ENCODE measurements around the gene KSR1. TPM values are rescaled to one million over a fixed set of nuclear protein-coding genes. Genes with fewer than 3 reads are reported as not detected.

The KSR1 gene
- polyA plus RNA-seq, 1 of the 3 experiments (the other 2 are of a cell fraction) = 7.5 TPM

GRCh38 chr17:27660436-27660835, 204.2 kb downstream of the KSR1 start:
- WGBS (ENCODE audit: low lambda C conversion rate) = no CpG with 5 or more reads among the region's 3 CpGs
- Histone ChIP-seq H3K4me3 (ENCODE audit: low read depth in 2 of 2, low read length in 1 of 2) (no peak overlapping the region), H3K9me2 (no peaks in the 10 kb centered on the region), H3K4me1 (ENCODE audit: control insufficient read depth in 1 of 2, insufficient read depth in 2 of 2, low read depth in 1 of 2, low read length in 1 of 2) (no peaks in the 10 kb centered on the region), H3K27me3 (ENCODE audit: insufficient read depth) (no peaks in the 10 kb centered on the region), H3K4me2 (no peak overlapping the region), H3K79me2 (ENCODE audit: insufficient read depth) (no peaks in the 10 kb centered on the region), H3K9me3 (no peaks in the 10 kb centered on the region), H3K36me3 (replicated peaks in 1 of 2; ENCODE audit: control insufficient read depth in 1 of 2, insufficient read depth in 2 of 2, low read length in 1 of 2) (no peaks in the 10 kb centered on the region), H3K9ac (no peak overlapping the region), H3K27ac (ENCODE audit: low read depth in 2 of 2, low read length in 1 of 2) (no peak overlapping the region), H3F3A (replicated peaks; ENCODE audit: insufficient read depth) (no peaks in the 10 kb centered on the region), H2AFZ (ENCODE audit: low read depth) (no peak overlapping the region), H4K20me1 (ENCODE audit: insufficient read depth) (no peaks in the 10 kb centered on the region)
- TF ChIP-seq PBX3 (IDR thresholded peaks at IDR 0.05) (no peak), NFIC (IDR thresholded peaks at IDR 0.05; ENCODE audit: borderline replicate concordance) (no peak), CHD2 (IDR thresholded peaks at IDR 0.05; ENCODE audit: low read length, partially characterized antibody) (no peak)
- ChIA-PET POLR2A (no interaction called here), CTCF (interaction anchor here (2.6 to 17.8 kb wide), 2 partner anchors 9 to 97 kb away, joined by 13 to 286 read pairs; no protein-coding TSS in a partner anchor)
- no peak for DNase-seq

- CTCF ChIA-PET = interaction anchor here (0.7 to 17.8 kb wide), 5 partner anchors 9 to 216 kb away, joined by 3 to 286 read pairs (median 7); no protein-coding TSS in a partner anchor
- POLR2A ChIA-PET = no interaction called here
- H4K20me1 ChIP-seq (ENCODE audit: insufficient read depth) = no peaks in the 10 kb centered on the region
- no peak overlapping the region for H3K9ac ChIP-seq
- H3K27ac ChIP-seq (ENCODE audit: low read depth in 2 of 2, low read length in 1 of 2) = no peak overlapping the region
- no peak for DNase-seq
- no peaks in the 10 kb centered on the region for H3K9me2 ChIP-seq
- H3K4me2 ChIP-seq = no peak overlapping the region
- no peak overlapping the region for H2AFZ ChIP-seq (ENCODE audit: low read depth)
- H3F3A ChIP-seq (replicated peaks; ENCODE audit: insufficient read depth) = no peaks in the 10 kb centered on the region
- H3K79me2 ChIP-seq (ENCODE audit: insufficient read depth) = no peaks in the 10 kb centered on the region
- no peak for TF ChIP-seq NFIC (IDR thresholded peaks at IDR 0.05; ENCODE audit: borderline replicate concordance)
- TF ChIP-seq PBX3 (IDR thresholded peaks at IDR 0.05) = no peak
- no peak for TF ChIP-seq FOXJ3 (CRISPR knock-in tag; IDR thresholded peaks at IDR 0.05)
- no peak for TF ChIP-seq MAX (IDR thresholded peaks at IDR 0.05; ENCODE audit: low read depth)
- TF ChIP-seq CHD2 (IDR thresholded peaks at IDR 0.05; ENCODE audit: low read length, partially characterized antibody) = no peak
- no peaks in the 10 kb centered on the region for H3K4me1 ChIP-seq (ENCODE audit: control insufficient read depth in 1 of 2, insufficient read depth in 2 of 2, low read depth in 1 of 2, low read length in 1 of 2)
- no peaks in the 10 kb centered on the region for H3K27me3 ChIP-seq (ENCODE audit: insufficient read depth)
- no peaks in the 10 kb centered on the region for H3K36me3 ChIP-seq (replicated peaks in 1 of 2; ENCODE audit: control insufficient read depth in 1 of 2, insufficient read depth in 2 of 2, low read length in 1 of 2)
- 8% methylated on average over 2 of the region's 8 CpGs for WGBS (ENCODE audit: low lambda C conversion rate)
- H3K9me3 ChIP-seq = no peaks in the 10 kb centered on the region
- H3K4me3 ChIP-seq (ENCODE audit: low read depth in 2 of 2, low read length in 1 of 2) = no peak overlapping the region
These were observed 207.8 kb downstream of the KSR1 start for GRCh38 chr17:27663936-27664605.

- no peaks in the 10 kb centered on the region for H3K79me2 ChIP-seq (ENCODE audit: insufficient read depth)
- no peaks in the 10 kb centered on the region for H3K36me3 ChIP-seq (replicated peaks in 1 of 2; ENCODE audit: control insufficient read depth in 1 of 2, insufficient read depth in 2 of 2, low read length in 1 of 2)
- H3K9me2 ChIP-seq = no peaks in the 10 kb centered on the region
- no peak overlapping the region for H2AFZ ChIP-seq (ENCODE audit: low read depth)
- H3K27ac ChIP-seq (ENCODE audit: low read depth in 2 of 2, low read length in 1 of 2) = no peak overlapping the region
- no peak overlapping the region for H3K4me3 ChIP-seq (ENCODE audit: low read depth in 2 of 2, low read length in 1 of 2)
- ChIA-PET CTCF (interaction anchor here (1.4 to 17.8 kb wide), 4 partner anchors 9 to 215 kb away, joined by 5 to 286 read pairs (median 21); no protein-coding TSS in a partner anchor), POLR2A (no interaction called here)
- no peak overlapping the region for H3K4me2 ChIP-seq
- H3K9me3 ChIP-seq = no peaks in the 10 kb centered on the region
- WGBS (ENCODE audit: low lambda C conversion rate) = 49% methylated on average over 2 of the region's 2 CpGs
- no peaks in the 10 kb centered on the region for H4K20me1 ChIP-seq (ENCODE audit: insufficient read depth)
- H3K27me3 ChIP-seq (ENCODE audit: insufficient read depth) = no peaks in the 10 kb centered on the region
- no peak overlapping the region for H3K9ac ChIP-seq
- H3K4me1 ChIP-seq (ENCODE audit: control insufficient read depth in 1 of 2, insufficient read depth in 2 of 2, low read depth in 1 of 2, low read length in 1 of 2) = no peaks in the 10 kb centered on the region
- no peak for DNase-seq
- H3F3A ChIP-seq (replicated peaks; ENCODE audit: insufficient read depth) = no peaks in the 10 kb centered on the region
- TF ChIP-seq MAX (IDR thresholded peaks at IDR 0.05; ENCODE audit: low read depth) (no peak), JUND (IDR thresholded peaks at IDR 0.05) (no peak), ELF1 (IDR thresholded peaks at IDR 0.05) (no peak), IRF3 (IDR thresholded peaks at IDR 0.05; ENCODE audit: low read depth, low read length) (no peak), FOSL2 (IDR thresholded peaks at IDR 0.05; ENCODE audit: borderline replicate concordance, low read depth) (no peak), ZBTB33 (IDR thresholded peaks at IDR 0.05; ENCODE audit: borderline replicate concordance, low read depth) (no peak), MXI1 (IDR thresholded peaks at IDR 0.05; ENCODE audit: low read depth, low read length) (no peak), PBX3 (IDR thresholded peaks at IDR 0.05) (no peak), RAD21 (IDR thresholded peaks at IDR 0.05; ENCODE audit: low read length) (no peak)
These were observed 208.3 kb downstream of the KSR1 start for GRCh38 chr17:27664606-27664965.
